Fibroblast of skin of back (primary cell): Measurements from ENCODE around the gene TGFB3. TPM values are rescaled to one million over a fixed set of nuclear protein-coding genes. Genes with fewer than 3 reads are reported as not detected.
A peak's percentile ranks its signal among the peaks of the same experiment; 100 is the strongest.
"Not testable (repeated sequence)": the region's sequence is repeated elsewhere in the genome, so short reads cannot be mapped to it uniquely, and the experiment has no call there.

Experiments
- DNase-seq: peaks from one replicate; pipeline ENCODE4 v3.0.0-alpha.2; 2013
- polyA plus RNA-seq, 2 experiments: library from polyadenylated mRNA; unstranded; fragments of 120-200 nt; gene quantifications; one replicate each; pipeline ENCODE4 v1.2.1, GENCODE V29; 2013; ENCODE audit not compliant: insufficient read length in 2 of 2

TGFB3 gene
- 8.6 TPM for polyA plus RNA-seq (2013, experiment 1 of 2; ENCODE audit: insufficient read length)
- 29.6 TPM for polyA plus RNA-seq (2013, experiment 2 of 2; ENCODE audit: insufficient read length)

DNA sequence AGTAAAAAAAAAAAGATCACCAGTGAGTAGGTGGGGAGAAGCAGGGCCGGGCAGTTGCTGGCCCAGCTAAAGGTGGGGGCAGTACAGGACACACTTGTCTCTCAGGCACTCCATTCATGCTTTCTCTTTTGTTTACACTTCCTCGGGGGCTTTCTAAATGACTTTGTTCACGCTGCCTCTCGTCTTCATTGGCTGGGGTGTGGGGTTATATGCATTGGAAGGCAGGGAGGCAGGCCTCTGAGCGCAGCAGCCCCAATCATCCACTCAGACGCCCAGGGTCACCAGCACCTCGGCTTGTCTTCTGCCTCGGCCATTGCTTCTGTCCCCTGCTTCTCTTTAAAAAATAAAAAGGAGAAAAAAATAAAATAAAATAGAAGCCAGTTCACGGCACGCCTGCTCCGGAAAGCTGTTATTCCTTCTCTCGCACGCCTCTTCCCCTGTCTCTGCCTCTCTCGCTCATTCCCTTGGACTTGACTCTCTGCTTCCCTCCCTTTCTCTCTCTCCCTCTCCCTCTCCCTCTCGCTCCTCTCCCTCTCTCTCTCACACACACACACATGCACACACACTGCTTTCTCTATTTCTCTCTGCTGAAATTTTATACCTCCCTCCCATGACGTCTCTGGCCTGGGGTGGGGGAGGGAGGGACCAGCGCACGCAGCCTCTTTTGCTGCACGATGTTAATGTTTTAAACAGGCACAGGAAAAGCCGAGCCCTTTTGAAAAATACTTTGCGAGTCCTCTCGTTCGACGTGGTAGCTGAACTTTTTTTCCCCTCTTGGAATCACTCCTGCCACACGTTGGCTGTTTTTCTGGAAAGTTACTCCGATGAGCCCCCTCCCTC, at the start of gene TGFB3:
Gene TGFB3 (minus strand): TSS at position 570 of the 840 bp plus-strand sequence. CDS start 1,102 bp downstream, outside the sequence.
- peak; percentile 93 for DNase-seq

DNA sequence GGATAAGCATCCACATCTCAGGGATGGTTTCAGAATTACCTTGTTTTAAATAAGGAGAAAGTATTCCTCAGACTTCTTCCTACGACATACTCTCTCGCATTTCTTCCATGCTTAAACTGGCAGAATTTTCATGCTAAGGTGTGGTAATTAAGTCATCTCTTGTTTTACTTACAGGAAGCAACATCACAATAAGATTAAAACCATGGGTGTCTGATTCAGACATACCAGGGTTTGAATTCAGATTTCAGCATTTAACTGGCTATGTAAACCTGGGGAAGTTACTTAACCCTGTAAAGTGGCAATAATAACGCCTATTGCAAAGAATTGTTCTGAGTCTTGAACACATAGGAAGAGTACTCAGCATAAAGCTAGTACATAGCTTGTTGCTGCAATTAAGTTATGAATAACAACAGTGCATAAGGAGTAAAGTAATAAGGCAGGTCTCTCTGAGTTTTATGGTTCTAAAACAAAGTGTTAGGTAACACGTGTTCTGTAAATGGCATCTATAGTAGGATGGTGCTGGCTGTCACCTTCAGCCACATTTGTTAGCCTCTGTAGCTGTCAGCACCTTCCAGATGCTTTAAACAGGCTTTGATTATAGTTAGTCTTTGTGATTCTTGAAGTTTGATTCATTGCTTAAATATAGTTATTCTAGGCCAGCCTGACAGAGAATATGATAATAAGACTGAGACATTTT, 42.6 kb upstream of the TGFB3 start:
- no peak for DNase-seq

DNA sequence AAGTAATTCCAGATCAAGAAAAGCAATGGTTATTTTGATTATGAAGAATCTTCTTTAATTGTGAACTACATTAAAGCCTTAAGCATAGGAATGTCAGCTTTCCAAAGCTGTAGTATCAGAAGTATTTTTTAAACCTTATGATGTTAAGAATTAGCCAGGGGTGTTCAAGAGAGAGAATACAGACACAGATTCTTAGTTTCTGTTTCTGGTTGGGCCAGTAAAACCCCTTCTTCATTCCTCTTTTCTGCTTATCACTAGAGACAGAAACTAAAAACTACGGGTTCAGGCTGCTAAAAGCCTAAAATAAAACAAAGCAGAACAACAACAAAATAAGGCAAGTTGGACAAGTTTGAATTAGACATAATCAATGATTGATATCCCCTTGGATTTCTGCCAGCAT, 42.0 kb upstream of the TGFB3 start:
- no peak for DNase-seq

DNA sequence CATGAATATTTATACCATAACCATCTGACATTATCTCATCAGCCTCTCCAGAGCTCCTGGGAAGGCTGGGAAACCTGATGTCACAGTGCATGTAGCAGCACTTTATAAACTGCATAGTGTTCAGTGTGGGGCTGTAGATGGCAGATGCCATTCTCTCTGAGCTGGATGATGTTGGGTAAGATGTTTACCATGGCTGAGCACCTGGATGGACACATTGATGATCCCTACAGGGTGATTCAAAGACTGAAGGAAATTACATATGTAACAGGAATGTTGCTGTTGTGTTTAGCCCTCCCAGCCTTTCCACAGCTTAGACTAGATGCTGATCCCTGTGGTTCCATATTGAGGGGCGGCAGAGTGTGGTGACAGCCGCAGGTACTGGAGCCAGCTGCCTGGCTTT, 41.2 kb upstream of the TGFB3 start:
- DNase-seq: no peak

DNA sequence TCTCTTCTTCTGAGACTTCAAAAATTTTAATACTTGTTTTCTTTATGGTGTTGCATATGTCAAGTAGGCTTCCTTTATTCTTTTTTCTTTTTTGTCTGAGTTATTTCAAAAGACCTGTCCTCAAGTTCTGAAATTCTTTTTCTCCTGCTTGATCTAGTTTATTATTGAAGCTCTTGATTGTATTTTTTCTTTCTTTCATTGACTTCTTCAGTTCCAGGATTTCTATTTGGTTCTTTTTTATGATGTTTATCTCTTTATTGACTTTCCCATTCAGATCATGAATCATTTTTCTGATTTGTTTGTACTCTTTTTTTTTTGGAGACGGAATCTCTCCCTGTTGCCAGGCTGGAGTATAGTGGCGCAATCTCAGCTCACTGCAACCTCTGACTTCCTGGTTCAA, 37.9 kb upstream of the TGFB3 start:
- no peak for DNase-seq

DNA sequence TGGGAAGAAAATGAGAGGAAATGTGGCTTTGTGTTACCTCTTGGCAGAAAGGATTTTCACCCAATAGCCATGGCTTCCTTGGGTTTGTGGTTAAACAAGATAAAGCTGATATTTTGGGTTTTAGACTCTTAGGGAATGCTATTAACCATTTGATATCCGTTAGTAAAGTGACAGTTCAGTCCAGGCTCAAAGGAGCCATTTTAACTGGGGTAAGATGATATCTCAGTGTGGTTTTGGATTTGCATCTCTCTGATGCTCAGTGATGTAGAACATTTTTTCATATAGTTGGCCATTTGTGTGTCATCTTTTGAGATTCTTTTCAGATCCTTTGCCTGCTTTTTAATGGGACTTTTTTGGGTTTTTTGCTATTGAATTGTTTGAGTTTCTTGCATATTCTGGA, 33.9 kb upstream of the TGFB3 start:
- DNase-seq: no peak

DNA sequence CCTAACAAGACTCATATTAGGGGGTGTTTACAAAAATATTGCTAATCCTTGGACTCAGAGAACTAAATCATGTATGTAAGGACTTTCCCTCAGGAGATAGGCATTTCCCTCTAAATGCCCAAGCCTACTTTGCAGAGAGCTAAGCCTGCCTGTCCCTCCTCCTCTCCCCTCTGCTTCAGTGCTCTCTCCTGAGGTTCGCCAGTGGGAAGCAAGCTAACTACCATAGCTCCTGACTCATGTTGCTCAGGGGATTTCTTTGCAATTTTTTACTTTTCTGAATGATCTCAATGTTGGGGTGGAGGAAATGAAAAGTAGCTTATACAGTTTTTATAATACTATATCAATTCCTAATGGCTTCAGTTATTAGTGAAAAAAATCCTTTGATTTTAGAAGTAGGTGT, 33.4 kb upstream of the TGFB3 start:
- no peak for DNase-seq

DNA sequence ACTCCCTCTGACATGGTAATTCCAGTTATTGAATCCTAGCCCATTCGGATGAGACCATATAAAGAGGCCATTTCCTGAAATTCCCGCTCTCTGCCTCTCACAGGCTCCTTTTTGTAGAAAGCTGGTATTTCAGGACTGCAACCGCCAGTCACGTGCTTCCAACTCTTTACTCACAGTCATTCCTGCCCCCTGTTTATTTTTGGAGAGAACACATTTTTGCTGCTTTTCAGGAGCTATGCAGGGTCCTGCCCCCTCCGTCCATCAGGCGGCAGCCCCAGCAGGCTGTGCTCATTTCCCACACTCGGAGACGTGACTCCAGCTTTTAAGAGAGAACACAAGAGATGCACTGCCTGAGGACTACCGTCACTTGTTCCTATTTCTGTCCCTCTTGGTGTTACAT, 30.6 kb upstream of the TGFB3 start:
- peak; percentile 27 for DNase-seq

DNA sequence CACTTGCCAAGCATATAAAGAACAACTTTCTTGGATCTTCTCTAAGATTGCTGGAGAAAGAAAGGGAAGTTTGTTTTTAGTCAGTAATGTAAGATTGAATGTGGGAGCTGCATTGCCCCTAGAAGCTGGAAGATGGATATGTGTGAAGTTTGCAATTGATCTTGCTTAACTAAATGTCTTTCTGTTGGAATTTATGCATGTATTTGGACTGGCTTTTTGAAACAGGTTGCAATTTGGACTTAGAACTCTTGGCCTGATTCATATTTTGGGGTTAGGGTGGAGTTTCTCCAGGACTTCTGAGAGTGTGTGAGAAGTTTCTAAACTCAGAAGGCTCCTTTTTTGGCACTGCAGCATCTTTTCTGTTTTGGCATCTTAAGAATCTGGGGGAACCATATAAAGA, 30.1 kb upstream of the TGFB3 start:
- DNase-seq: no peak

DNA sequence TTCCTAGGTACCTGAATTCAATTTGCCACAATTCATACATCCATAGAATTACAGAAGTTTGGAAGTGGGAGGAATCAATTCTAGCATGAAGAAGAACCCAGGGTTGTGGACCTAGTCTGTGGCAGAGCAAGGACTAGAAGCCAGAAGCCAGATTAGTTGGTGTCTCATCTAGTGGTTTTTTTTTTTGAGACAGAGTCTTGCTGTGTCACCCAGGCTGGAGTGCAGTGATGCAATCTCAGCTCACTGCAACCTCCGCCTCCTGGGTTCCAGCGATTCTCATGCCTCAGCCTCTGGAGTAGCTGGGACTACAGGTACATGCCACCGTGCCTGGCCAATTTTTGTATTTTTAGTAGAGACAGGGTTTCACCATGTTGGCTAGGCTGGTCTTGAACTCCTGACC, 27.8 kb upstream of the TGFB3 start:
- DNase-seq: not testable (repeated sequence)

DNA sequence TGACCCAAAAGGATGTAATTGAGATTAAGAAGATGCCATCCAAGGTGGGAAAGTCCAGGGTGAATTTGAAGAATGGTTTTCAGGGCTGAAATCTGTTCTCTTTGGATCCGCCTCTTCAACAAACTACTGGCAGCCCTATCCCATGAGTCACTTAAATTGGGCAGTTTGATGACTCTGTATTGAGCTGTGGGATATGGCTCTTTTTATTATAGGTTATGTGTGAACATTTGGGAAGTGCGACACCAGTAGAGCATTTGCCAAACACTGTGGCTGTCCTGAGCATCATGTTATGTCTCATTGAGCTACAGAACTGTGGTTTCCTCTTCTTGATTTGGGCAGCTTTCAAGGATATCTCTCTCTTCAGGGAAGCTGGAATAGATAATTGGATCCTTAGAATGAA, 26.1 kb upstream of the TGFB3 start:
- DNase-seq: no peak

DNA sequence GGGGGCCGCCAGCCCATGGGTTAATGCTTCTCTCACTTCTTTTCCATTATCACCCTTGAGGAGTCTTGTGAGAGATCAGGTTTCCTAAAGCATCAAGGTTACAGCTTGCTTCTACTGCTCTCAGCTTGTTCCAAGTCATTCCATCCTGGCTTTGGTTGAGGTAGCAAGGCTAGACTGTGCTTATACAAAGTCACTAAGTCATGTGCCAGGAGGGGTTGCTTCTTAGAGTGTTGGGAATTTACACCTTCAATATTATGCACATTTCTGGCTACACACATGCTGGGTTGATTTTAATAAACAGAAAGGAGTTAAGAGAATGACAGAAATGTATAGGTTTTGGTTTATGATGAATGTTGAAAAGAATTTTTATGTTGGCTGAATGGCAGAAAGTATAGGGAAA, 25.6 kb upstream of the TGFB3 start:
- no peak for DNase-seq

DNA sequence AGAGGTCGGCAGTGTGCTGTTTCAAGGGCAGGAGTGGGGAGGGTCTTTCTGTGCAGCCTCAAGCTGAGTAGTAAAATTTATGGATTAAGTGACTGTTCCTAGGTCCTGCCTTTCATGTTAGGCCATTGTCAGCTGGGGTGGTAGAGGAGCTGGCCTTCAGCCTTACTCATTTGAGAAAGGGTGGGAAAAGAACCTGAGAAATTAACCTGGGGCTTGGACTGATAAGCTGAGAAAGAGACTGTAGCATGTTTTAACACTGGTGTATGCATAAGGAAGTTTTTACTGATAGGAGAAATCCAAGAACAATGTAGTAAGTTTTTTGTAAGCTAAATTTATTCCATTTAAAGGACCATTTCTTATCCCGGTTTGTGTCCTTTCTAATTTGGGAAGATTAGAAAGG, 24.5 kb upstream of the TGFB3 start:
- DNase-seq: no peak

DNA sequence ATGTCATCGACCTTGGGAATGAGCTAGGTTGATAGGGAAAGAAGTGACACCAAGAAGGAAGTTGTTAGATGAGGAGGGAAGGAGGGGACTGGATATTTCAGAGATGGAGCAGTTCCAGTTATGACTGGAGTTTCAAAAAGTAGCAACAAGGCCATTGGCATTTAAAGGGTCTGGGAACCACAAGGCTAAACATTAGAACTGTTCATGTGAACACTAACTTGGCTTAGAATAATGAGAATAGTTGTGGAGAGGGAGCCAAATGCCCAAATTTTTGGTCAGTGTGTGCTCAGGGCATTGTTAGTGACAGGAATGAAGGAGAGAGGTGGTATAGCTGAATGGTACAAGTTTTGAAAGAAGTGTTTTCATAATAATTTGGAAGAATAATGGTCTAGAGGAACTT, 20.6 kb upstream of the TGFB3 start:
- DNase-seq: no peak

DNA sequence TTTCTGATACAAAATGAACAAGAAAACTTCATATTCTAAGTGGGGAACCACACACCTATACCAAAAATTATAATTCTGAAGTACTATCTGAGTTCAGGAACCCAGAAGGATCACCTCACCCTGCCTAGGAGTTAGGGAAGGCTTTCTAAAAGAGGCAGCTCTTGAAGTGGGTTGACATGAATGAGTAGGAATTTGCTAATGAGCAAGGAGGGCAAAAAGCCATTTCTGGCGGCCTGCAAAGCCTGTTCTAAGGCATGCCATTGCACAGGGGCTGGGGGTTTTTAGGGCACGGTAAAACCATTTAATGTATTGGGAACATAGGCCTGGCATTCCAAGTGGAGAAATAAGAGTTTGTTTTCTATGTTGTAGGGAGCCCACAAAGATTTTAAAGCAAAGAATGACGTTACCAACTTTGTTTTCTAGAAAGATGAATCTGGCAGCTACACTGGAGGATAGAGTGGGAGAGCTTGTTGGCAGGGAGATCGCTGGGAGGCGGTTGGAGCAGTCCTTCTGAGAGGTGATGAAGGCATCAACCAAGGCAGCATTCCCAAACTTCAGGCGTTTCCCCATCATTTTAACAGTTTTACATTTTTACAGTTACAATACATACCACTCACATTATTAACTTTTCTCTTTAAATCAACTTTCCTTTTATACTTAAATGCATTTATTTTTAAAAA, 17.9 kb upstream of the TGFB3 start:
- no peak for DNase-seq

DNA sequence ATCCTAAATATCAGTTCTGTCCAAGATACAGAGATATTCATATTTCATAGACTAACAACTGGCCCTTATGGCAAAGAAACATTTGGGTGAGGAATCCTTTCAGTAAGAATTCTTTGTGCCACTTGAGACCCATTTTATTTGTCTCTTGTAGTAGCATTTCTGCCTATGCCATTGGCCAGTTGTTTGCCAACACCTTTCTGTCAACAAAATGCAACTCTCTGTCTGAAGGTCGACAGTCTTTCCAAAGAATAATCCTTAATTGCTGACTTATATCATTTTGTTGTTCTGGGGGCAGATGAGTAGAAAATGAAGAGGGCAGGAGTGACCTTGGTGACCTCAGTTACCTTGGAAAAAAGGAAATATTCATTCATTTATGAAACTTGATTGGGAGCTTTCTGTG, 14.7 kb upstream of the TGFB3 start:
- DNase-seq: no peak

DNA sequence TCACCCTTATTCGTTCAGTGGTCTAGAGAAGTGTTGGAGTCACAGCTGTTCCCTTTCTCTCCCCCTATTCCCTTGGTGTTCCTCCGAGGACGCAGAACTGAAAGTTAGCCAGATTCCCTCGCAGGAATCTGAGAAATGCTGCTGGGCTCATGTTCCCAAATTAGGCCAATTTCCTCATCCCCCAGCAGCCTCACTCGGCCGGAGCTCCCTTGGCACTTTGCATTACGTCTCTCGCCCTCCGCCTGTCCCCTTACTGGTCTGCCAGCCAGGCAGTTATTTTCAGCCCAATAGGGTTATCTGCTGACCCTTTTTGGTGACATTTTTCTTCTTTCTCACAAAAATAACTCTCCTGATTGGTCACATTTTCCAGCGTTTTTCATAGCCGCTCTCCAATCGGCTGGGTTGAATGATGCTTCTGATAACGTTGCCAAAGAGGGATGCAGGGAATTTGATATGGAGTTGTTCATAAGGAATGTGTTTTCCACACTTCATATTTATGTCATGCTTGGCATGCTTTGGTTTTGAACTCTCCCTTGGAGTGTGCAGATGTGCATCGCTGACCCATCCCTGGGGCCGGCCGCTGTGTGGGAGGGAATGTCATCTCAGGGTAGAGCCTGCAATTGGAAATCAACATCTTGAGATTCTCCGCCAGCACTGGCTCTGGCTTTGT, 13.7 kb upstream of the TGFB3 start:
- DNase-seq: peak; percentile 75

DNA sequence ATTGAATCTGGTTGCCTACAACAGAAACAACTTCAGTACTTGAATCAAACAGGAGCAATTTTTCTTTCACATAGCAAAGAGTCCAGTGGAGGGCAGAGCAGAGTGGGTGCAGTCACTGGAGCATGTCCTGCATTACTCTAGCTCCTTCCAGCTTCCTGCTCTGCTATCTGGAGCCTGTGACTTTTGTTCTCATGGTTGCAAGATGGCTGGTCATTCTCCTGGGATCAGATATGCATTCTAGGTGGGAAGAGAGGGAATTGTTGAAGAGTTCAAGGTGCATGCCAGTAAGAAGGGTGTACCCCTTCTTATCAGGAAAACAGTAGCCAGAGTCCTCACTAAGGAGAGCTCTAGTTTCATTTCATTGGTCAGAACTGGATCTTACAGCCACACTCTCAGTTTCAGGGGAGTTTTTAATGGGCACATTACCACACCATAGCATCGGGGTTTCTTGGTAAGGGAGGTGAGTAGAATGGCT, 11.8 kb upstream of the TGFB3 start:
- DNase-seq: no peak

DNA sequence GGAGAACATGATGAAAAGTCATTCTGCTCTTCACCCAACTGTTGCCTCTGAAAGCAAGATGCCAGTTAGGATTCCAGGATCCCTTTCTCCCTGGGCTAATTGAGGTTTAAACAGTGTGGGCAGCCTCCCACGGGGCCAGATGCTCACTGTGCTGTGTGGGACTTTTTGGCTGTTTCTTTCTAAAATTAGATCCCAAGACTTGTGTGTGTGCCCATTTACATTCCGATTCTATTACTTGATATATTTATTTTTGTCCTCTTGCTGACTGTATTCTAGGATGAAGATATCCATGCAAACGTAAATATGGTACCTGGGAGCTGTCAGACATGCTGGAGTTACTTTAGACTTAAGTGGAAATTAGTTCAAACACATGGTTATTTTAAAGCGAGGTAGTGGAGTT, 10.0 kb upstream of the TGFB3 start:
- DNase-seq: peak; percentile 35

DNA sequence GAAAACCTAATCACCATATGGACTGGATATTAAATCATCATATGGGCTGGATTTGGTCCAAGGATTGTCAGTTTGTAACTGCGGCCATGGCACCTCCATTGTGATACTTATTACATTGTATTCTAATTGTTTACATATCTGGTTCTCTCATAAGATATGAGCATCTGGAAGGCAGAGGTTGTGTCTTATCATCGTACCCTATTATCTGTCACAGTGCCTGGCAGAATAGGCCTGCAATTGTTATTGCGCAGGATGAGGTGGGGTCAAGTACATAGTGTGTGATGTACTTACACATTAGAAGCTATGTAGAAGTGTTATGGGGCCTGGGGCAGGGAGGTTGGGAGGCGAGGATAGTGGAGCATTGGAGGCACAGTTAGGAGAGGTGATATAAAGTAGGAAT, 8.5 kb upstream of the TGFB3 start:
- DNase-seq: no peak

DNA sequence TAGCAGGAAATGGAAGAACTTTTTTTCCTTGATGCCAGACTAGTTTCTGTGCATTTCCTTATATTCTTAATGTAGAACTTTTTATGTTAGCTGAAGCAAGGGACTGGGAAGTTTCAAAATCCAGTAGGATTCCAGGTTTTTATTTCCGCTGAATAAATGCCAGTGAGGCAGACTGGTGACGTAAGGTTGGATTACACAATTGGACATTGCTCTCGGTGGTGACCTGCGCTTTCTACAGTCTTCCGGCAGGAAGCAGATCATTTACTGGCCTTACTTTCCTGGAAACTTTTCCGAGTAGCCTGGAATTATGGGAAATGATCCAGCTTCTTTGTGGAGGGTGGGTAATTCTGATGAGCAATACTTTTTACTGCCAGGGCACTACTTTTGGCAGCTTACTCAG, 7.3 kb upstream of the TGFB3 start:
- no peak for DNase-seq

DNA sequence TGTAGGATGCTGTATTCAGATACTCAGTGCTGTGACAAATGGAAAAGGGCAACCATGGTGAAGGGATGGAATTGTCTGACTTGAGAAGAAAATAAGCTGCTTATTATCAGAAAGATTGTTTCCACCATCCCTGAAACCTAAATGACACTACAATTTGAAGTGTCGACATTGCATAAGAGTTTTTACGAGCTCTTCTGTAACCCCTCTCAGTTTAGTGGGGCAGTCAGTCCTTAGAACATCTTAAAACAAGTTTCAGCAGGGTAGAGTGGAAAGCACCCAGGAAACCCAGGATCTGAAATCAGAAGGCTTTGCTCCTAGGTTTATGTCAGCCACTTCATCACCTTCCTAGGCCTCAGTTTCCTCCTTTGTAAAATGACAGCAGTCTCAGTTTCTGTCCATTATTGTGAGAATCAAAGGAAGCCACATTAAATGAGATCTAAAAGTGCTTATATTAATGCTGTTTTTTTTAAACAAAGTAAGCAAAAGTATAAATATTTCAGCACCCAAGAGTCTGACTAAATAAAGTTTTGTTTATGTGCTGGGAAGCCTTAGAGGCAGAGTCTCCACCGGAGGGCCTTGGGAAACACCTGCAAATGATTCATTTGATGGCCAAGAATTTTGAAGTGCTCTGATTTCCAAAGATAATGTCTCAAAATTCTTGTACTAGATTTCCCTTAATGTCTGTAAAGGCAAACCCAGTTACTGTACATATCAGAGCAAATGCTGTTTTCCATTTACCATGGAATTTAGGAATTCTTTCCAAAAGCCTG, 5.6 kb upstream of the TGFB3 start:
- no peak for DNase-seq
